Neuron (in vitro differentiated cells): Measurements from ENCODE around the gene RTKN2.

Experiments used
- H2AFZ ChIP-seq: one replicate; pipeline ENCODE4 v1.6.1; 2013; ENCODE audit warnings: low read depth, mild to moderate bottlenecking, inconsistent platforms, low read length, moderate library complexity
- H3K27me3 ChIP-seq: one replicate; pipeline ENCODE4 v1.6.1; 2013; ENCODE audit warnings: low read length; ENCODE audit not compliant: insufficient read depth
- H3K36me3 ChIP-seq: one replicate; pipeline ENCODE4 v1.6.1; 2013; ENCODE audit warnings: low read length; ENCODE audit not compliant: insufficient read depth
- H3K4me1 ChIP-seq: one replicate; pipeline ENCODE4 v1.6.1; 2013; ENCODE audit warnings: low read length; ENCODE audit not compliant: insufficient read depth
- H3K4me3 ChIP-seq: 2 replicates; pipeline ENCODE4 v1.5.1; 2013; ENCODE audit warnings: mild to moderate bottlenecking, low read length, moderate library complexity
- H3K9me3 ChIP-seq: one replicate; pipeline ENCODE4 v1.6.1; 2013; ENCODE audit warnings: low read length

Gene RTKN2

DNA sequence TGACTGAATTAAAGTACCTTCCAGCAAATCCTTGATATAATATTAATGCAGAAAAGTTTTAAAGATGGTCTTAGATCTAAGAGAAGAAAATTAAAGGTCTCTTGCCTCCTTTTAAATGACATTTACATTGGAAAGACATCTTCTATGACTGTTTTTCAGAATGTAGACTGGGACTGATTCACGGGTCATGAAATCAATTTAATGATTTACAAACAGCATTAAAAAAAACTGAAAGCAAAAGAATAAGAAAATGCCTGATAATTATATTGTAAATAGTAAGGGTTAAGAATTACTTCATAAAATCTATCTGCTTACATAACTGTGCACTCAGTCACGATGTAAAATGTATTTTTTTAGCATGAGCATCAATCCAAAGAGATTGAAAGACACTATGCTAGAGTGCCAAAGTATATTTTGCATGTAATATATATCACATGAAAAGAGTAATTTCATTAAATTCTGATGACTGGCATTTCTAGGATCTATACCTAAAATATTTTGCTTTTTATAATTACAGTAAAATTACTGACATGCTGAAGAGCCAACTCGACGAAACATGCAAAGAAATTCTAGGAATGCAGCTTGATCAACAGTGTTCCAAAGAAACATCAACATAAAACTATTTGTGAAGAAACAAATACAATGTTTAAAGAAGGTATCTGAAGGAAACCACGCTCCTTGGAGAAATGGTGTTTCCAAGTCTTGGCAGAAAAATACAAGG lies 35.1 kb downstream of the RTKN2 start:
- no peaks in the 10 kb centered on the region for H3K27me3 ChIP-seq
- H2AFZ ChIP-seq, result no peak overlapping the region
- no peaks in the 10 kb centered on the region for H3K9me3 ChIP-seq
- H3K4me1 ChIP-seq, result no peaks in the 10 kb centered on the region
- peaks cover 16% of the 10 kb centered on the region for H3K36me3 ChIP-seq
- H3K4me3 ChIP-seq, result no peak overlapping the region

DNA sequence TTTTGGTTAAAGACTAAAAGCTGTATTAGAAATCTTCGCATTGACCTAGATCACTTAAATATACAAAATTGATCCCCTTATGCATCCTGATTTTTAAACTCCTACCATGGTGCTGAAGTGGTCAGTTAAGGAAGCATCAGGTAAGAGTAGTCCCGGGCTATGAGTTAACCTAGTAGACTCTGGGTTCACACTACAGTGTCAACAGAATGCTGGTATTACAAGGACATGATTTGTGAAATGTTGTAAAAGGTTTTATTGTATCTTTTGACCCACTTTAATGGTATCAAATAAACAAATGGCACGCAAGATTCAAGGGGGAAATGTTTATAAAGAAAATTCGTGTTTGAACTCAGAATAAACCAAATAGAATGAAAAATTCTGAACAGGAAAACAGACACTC lies 36.8 kb downstream of the RTKN2 start:
- Histone ChIP-seq H3K9me3 (no peaks in the 10 kb centered on the region), H2AFZ (no peak overlapping the region), H3K4me3 (no peak overlapping the region), H3K4me1 (no peaks in the 10 kb centered on the region), H3K27me3 (no peaks in the 10 kb centered on the region), H3K36me3 (peaks cover 16% of the 10 kb centered on the region)

DNA sequence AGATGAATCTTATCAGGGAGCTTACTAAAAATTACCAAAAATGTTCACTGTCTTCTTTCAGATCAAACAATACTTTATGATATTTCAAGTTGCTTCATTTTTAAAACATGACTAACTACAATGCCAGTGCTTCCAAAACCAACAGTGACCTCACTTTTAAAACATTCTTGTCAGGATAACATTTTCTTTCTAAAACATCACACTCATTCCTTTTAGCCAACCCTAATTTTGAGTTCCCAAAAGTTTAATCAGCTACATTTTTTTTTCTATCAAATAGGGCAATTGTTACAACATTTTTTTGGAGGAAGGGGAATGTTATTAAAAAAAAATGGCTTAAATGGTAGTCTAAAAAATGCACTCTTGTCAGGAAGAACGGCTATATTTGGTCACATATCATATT lies 37.3 kb downstream of the RTKN2 start:
- no peaks in the 10 kb centered on the region for H3K4me1 ChIP-seq
- H3K4me3 ChIP-seq, result no peak overlapping the region
- no peaks in the 10 kb centered on the region for H3K9me3 ChIP-seq
- H3K27me3 ChIP-seq, result no peaks in the 10 kb centered on the region
- no peak overlapping the region for H2AFZ ChIP-seq
- peaks cover 14% of the 10 kb centered on the region for H3K36me3 ChIP-seq

DNA sequence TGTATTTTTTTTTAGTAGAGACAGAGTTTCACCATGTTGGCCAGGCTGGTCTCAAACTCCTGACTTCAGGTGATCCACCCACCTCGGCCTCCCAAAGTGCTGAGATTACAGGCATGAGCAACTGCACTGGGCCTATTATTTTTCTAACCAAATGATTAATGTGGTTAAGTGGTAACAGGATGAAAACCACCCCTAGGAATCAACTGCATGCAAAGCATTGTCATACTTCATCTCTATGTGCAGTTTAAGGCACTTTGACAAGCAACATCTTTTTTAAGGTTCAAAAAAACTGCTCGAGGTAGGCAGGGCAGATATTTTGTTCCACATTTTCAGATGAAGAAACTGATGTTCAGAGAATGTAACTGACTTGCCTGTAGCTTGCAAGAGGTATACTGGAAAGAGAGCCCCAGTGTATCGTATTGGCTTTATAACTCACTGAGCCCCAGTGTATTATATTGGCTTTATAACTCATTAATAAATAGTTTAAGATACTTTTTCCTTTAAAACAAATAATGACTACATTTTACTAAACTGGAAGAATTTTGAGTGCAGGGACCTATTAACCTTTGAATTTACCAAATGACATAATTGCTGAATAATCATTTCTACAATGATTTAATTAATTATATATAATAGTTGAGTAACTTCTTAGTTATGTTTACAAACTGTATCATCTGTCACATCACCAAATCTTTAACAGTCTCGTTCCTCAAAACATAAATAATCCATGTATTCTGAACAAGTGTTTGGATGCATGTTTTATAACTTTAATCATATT lies 38.1 kb downstream of the RTKN2 start:
- peaks cover 7% of the 10 kb centered on the region for H3K36me3 ChIP-seq
- no peaks in the 10 kb centered on the region for H3K4me1 ChIP-seq
- H3K4me3 ChIP-seq, result no peak overlapping the region
- H2AFZ ChIP-seq, result no peak overlapping the region
- H3K27me3 ChIP-seq, result no peaks in the 10 kb centered on the region
- H3K9me3 ChIP-seq, result no peaks in the 10 kb centered on the region

DNA sequence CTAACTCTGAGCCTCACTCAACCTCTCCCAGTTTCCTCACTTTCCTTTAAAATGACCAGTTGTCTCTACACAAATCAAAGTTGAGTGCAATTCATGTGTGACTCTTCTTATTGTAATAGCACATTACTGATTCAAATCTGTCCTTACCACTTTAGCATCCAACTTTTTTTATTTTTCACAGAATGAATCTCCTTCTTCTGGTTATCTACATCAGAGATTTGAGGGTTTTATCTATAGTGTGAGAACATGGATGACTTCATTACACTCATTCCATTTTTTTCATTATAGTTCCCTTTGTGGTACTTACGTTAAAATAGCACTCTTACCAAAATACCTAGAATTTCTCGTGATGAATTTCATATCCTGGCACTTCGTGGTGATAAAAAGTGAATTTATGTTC lies 43.3 kb downstream of the RTKN2 start:
- H3K9me3 ChIP-seq, result no peaks in the 10 kb centered on the region
- H2AFZ ChIP-seq, result no peak overlapping the region
- H3K36me3 ChIP-seq, result peaks cover 3% of the 10 kb centered on the region
- H3K4me3 ChIP-seq, result no peak overlapping the region
- H3K4me1 ChIP-seq, result no peaks in the 10 kb centered on the region
- H3K27me3 ChIP-seq, result no peaks in the 10 kb centered on the region

DNA sequence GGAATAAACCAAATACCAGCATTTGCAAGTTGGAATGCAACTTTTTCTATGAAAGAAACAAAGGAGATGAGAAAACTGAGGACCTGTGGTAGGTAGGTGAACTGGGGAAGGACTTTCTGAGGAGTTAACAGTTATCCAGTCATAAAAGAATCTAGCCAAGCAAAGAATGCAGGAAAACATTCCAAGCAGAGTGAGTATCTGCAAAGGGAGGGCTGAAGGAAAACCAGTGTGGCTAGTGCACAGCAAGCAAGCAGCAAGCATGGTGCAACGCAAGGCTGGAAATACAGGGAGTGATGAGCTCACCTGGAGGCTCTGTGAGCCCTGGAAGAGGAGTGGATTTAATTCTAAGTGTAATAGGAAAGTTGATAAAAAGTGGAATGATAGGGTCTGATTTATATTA lies 44.0 kb downstream of the RTKN2 start:
- Histone ChIP-seq H3K36me3 (peaks cover 3% of the 10 kb centered on the region), H3K4me3 (no peak overlapping the region), H3K4me1 (no peaks in the 10 kb centered on the region), H3K9me3 (no peaks in the 10 kb centered on the region), H3K27me3 (no peaks in the 10 kb centered on the region), H2AFZ (no peak overlapping the region)

DNA sequence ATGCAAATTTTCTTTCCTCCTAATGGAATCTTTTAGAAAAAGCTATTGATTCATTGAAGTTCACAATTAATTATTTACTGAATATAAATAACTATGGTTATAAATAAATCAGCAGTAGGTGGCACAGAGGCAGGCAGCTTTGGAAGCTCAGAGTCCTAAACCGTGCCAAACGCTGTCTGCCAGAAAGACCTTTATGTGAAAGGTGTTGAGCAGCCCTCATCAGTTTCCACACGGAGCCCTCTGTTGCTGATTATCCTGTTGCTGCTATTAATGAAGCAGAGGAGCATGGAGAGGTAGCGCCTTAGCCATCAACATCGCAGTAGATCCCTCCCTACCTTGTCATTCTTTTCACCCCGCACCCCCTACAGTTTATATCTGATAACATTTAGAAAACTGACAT lies 51.0 kb downstream of the RTKN2 start:
- Histone ChIP-seq H3K36me3 (peaks cover 5% of the 10 kb centered on the region), H3K4me1 (no peaks in the 10 kb centered on the region), H3K9me3 (no peaks in the 10 kb centered on the region), H3K4me3 (no peak overlapping the region), H2AFZ (no peak overlapping the region), H3K27me3 (no peaks in the 10 kb centered on the region)

DNA sequence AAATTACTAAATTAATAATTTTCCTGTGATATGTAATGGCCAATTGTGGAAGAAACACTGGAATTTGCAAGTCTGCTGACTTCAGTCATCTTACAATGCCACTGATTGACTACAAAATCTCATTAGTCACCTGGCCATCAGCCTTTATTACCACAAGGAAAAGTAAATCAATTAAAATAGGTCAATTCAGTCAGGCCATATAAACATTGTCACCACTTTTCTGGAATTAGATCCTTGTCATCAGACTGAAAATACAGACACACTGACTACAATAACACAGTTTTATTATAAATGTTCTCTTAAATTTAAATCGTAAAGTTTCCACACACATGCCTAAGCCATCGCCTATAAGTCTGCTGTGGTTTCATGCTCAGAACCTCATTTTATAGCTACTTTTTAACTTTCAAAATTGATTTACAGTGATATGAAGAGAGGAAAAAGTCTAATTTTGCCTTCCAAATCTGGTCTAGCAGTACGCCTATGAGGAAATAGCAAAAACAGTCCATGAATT lies 54.2 kb downstream of the RTKN2 start:
- Histone ChIP-seq H3K36me3 (peaks cover 5% of the 10 kb centered on the region), H3K4me3 (no peak overlapping the region), H2AFZ (no peak overlapping the region), H3K4me1 (peaks cover 2% of the 10 kb centered on the region), H3K9me3 (no peaks in the 10 kb centered on the region), H3K27me3 (no peaks in the 10 kb centered on the region)

DNA sequence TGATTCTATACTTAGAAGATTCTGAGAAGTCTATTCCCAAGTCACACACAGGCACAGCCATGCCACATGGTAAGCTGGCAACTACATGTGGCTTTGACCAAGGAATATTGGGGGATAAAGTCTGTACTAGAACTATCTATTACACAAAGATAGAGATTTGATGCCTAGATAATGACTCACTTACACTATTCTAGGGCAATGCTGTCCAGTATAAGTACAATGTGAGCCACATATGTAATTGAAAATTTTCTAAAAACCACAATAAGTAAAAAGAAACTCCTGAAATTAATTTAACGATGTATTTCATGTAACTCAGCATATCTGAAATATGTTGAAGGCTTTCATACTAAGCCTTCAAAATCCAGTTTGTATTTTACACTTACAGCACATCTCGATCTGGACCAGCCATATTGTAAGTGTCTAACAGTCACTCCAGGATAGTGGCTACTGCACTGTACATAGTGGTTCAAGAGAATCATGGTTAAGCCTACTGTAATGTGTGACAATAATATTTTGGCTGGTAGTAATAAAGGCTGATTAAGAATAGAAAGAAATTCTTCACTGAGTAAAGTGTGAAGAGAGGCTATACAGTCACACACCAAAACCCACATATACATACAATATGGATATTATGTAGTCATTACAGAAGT lies 62.8 kb downstream of the RTKN2 start:
- Histone ChIP-seq H3K27me3 (no peaks in the 10 kb centered on the region), H3K4me3 (no peak overlapping the region), H3K4me1 (no peaks in the 10 kb centered on the region), H3K36me3 (no peaks in the 10 kb centered on the region), H2AFZ (no peak overlapping the region), H3K9me3 (no peaks in the 10 kb centered on the region)

DNA sequence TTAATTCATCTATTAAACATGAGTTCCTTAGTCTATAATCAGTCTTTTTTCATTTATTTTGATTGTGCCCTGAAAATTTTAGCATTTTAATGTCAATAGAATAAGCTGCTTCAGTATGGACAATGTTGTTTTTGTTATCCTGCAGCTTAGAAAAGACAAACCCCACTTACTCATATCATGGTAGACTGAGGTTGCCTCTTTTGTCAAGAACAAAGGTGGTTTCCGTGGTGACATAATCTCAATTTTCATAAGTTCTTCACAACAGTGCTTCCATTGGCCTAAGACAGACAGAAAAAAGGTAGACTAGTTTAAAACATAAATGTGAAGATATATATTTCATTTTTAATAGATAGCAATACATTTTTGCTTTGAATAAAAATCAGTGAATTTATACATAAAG lies 69.1 kb downstream of the RTKN2 start:
- Histone ChIP-seq H3K4me3 (no peak overlapping the region), H3K27me3 (no peaks in the 10 kb centered on the region), H2AFZ (no peak overlapping the region), H3K4me1 (peaks cover 20% of the 10 kb centered on the region), H3K36me3 (peaks cover 16% of the 10 kb centered on the region), H3K9me3 (no peaks in the 10 kb centered on the region)

DNA sequence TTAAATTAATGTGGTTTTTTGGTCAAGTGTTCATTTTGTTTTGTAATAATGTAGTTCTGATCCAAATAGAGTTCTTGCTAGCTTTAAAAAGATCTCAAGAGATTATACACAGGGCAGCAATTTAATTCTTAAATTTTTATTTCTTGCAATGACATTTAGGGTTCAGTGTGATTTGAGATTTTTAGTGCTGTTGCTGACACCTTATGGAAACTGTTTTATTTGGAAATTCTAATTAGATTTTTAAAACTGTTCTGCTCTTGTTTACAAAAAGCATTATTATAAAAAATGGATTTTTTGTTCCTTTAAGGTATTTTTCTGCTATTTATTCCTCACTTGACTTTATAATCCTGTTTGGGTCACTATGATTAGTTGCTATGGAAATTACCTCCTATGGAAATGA lies 72.1 kb downstream of the RTKN2 start:
- Histone ChIP-seq H3K4me1 (peaks cover 20% of the 10 kb centered on the region), H3K4me3 (no peak overlapping the region), H3K27me3 (no peaks in the 10 kb centered on the region), H3K36me3 (peaks cover 16% of the 10 kb centered on the region), H2AFZ (no peak overlapping the region), H3K9me3 (no peaks in the 10 kb centered on the region)

DNA sequence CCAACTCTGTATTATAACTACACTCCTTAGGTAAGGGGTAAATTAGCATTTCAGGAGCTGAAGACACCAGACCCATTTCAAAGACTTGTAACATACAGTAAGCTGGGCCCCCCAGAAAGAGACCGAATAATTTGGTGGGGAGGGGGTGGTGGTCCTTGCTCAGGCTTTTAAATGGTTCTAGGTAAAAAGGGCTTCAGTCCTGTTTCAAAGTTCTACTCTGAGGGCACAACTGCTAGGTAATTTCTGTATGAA lies 73.0 kb downstream of the RTKN2 start:
- no peaks in the 10 kb centered on the region for H3K9me3 ChIP-seq
- H3K36me3 ChIP-seq, result peaks cover 16% of the 10 kb centered on the region

DNA sequence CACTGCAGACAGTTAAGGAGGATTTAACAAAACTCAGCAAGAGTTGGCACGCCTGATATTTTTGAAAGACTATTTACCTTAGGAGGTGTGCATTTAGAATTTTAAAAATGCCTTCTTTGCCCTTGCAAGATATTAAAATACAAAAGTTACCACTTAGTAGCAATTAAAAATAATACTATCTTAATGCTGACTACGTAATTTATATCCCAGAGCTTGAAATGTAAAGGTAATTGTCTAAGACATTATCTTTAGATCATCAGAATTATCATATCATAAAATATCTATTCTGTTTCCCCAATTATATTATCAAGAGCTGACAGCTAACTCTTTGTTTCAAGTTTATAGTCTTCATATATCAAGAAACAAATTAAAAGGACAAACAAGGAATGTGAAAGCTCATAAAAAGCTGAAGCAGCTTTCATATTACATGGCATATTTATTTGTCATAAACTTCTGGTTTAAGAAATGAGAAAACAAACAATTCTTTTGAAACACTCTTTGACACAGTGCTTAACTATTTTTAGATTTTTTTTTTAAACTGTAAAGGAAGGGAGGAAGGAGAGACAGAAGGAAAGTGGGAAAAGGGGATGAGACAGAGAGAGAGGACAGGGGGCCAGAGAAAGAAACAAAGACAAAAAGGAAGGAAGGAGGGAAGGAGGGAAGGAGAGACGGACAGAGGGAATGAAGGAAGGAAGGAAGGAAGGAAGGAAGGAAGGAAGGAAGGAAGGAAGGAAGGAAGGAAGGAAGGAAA lies 73.5 kb downstream of the RTKN2 start:
- peaks cover 20% of the 10 kb centered on the region for H3K4me1 ChIP-seq
- no peak overlapping the region for H3K4me3 ChIP-seq
- H3K27me3 ChIP-seq, result no peaks in the 10 kb centered on the region
- H3K36me3 ChIP-seq, result peaks cover 16% of the 10 kb centered on the region
- no peak overlapping the region for H2AFZ ChIP-seq
- H3K9me3 ChIP-seq, result peaks cover 3% of the 10 kb centered on the region

More for the DNA sequence above, 73.0 kb downstream of the RTKN2 start:
- H3K4me3 ChIP-seq, result no peak overlapping the region
- no peaks in the 10 kb centered on the region for H3K27me3 ChIP-seq
- H3K4me1 ChIP-seq, result peaks cover 20% of the 10 kb centered on the region
- H2AFZ ChIP-seq, result no peak overlapping the region
